Osteoblast (primary cell): ENCODE results near the gene PLA2G2C. TPM values are rescaled to one million over a fixed set of nuclear protein-coding genes. Genes with fewer than 3 reads are reported as not detected.

ENCODE experiments used
- DNase-seq: peaks from one replicate; pipeline ENCODE4 v3.0.0; 2011; ENCODE audit warnings: low spot score, mixed read lengths; ENCODE audit not compliant: insufficient read length; ENCODE audit errors: missing footprints
- H2AFZ ChIP-seq: 2 replicates; pipeline ENCODE4 v1.6.0; 2011; ENCODE audit warnings: mild to moderate bottlenecking, low read length
- H3K27ac ChIP-seq: 2 replicates; pipeline ENCODE4 v1.5.1; 2011; ENCODE audit warnings: mild to moderate bottlenecking, low read depth, low read length, moderate library complexity
- H3K27me3 ChIP-seq: 2 replicates; pipeline ENCODE4 v1.6.0; 2012; ENCODE audit warnings: mild to moderate bottlenecking, control low read depth, inconsistent platforms, low read length, moderate library complexity; ENCODE audit not compliant: insufficient read depth
- H3K36me3 ChIP-seq: 2 replicates; pipeline ENCODE4 v1.5.1; 2011; ENCODE audit warnings: mild to moderate bottlenecking, low read length, control low read depth, moderate library complexity; ENCODE audit not compliant: insufficient read depth
- H3K4me1 ChIP-seq: 2 replicates; pipeline ENCODE4 v1.5.1; 2011; ENCODE audit warnings: mild to moderate bottlenecking, low read length, control low read depth, moderate library complexity; ENCODE audit not compliant: insufficient read depth
- H3K4me2 ChIP-seq: 2 replicates; pipeline ENCODE4 v1.6.0; 2011; ENCODE audit warnings: mild to moderate bottlenecking, low read length; ENCODE audit not compliant: insufficient read depth
- H3K4me3 ChIP-seq: fragments of 200-600 bp; sonication (generic); 3 replicates; pipeline ENCODE4 v1.5.1; 2012; ENCODE audit warnings: mild to moderate bottlenecking, low read length, inconsistent platforms; ENCODE audit not compliant: insufficient read depth
- H3K79me2 ChIP-seq: 2 replicates; pipeline ENCODE4 v1.6.0; 2012; ENCODE audit warnings: mild to moderate bottlenecking, low read length, control low read depth, inconsistent platforms; ENCODE audit not compliant: insufficient read depth
- H3K9me3 ChIP-seq: 2 replicates; pipeline ENCODE4 v1.5.1; 2011; ENCODE audit warnings: low read depth, low read length, control low read depth
- H4K20me1 ChIP-seq: 2 replicates; pipeline ENCODE4 v1.6.0; 2012; ENCODE audit warnings: mild to moderate bottlenecking, low read length, control low read depth; ENCODE audit not compliant: insufficient read depth
- total RNA-seq: library from RNA; depleted of rRNA; stranded (reverse); fragments of >200 nt; gene quantifications from 2 replicates; pipeline ENCODE4 v1.2.3, GENCODE V29; 2012
- TF ChIP-seq, protein P1 (sequence below): IDR thresholded peaks from 2 replicates; pipeline ENCODE4 v1.5.1; 2011; ENCODE audit warnings: mild to moderate bottlenecking, low read depth, low read length, moderate library complexity; ENCODE audit errors: extremely low read depth

The PLA2G2C gene
- total RNA-seq, 1 donor, result not detected

DNA sequence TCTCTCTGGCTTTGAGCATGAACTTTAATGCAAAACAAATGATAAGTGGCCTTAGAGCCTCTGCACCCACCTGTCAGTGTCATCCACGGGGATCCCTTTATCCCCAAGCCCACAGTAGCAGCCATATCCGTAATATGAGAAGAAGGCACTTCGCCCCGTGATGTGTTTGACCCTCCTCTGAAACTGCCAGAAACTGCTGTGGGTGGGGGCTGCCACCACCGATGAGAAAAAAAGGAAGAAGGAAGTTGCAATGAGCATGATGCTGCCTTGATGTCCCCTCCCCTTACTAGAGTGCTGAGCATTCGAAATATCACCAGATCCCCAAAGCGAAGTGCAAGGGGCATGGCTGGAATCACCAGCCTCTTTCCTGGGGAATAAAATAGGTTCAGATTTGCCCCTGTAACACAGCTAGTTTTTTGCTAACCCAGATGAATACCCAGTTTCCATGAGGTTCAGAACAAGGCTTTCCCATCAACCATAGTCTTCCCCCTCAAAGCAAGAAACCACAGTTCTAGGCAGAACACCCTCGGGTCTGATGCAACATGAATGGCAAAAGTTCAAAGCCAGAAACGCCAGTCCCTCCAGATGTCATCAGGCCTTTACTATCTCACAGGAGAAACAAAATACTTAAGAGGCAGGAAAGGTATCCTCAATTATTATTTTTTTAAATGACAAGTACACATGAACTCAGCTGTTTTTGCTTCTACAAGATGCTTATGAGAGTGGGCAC is 11.2 kb downstream of the PLA2G2C start:
- DNase-seq, result peak; percentile 88
- H3K79me2 ChIP-seq, result no peaks in the 10 kb centered on the region
- no peaks in the 10 kb centered on the region for H3K36me3 ChIP-seq
- no peaks in the 10 kb centered on the region for H3K9me3 ChIP-seq
- no peaks in the 10 kb centered on the region for H4K20me1 ChIP-seq
- no peak overlapping the region for H3K4me3 ChIP-seq
- TF ChIP-seq, protein P1, sequence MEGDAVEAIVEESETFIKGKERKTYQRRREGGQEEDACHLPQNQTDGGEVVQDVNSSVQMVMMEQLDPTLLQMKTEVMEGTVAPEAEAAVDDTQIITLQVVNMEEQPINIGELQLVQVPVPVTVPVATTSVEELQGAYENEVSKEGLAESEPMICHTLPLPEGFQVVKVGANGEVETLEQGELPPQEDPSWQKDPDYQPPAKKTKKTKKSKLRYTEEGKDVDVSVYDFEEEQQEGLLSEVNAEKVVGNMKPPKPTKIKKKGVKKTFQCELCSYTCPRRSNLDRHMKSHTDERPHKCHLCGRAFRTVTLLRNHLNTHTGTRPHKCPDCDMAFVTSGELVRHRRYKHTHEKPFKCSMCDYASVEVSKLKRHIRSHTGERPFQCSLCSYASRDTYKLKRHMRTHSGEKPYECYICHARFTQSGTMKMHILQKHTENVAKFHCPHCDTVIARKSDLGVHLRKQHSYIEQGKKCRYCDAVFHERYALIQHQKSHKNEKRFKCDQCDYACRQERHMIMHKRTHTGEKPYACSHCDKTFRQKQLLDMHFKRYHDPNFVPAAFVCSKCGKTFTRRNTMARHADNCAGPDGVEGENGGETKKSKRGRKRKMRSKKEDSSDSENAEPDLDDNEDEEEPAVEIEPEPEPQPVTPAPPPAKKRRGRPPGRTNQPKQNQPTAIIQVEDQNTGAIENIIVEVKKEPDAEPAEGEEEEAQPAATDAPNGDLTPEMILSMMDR, result no peak
- H3K4me1 ChIP-seq, result no peaks in the 10 kb centered on the region
- H3K4me2 ChIP-seq, result no peak overlapping the region
- no peak overlapping the region for H2AFZ ChIP-seq
- no peak overlapping the region for H3K27ac ChIP-seq
- peaks cover 31% of the 10 kb centered on the region for H3K27me3 ChIP-seq

DNA sequence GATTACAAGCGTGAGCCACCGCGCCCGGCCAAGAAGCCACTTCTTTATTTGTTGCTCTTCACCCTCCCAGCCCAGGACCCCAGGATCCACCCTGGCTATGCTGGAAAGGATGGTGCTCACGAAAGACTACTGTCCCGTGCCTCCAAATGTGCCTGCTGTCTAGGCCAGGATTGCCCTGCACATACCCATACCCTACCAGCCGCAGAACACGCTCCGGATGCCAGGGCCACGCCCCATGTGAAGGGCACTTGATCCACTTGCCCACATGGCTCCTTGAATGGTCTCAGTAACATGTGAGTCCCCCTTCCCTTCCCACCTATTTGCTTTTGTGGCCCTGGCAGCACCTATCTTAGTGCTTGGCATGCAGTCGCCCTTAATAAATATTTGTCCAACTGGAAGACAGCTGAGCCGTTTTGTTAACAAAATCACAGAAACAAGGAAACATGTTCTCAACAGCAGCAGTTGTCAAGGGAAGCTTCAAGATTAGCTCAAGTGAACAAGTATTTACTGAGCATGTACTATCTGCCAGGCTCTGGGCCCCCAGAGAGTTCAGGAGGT is 14.2 kb downstream of the PLA2G2C start:
- no peaks in the 10 kb centered on the region for H3K4me1 ChIP-seq
- DNase-seq, result no peak

DNA sequence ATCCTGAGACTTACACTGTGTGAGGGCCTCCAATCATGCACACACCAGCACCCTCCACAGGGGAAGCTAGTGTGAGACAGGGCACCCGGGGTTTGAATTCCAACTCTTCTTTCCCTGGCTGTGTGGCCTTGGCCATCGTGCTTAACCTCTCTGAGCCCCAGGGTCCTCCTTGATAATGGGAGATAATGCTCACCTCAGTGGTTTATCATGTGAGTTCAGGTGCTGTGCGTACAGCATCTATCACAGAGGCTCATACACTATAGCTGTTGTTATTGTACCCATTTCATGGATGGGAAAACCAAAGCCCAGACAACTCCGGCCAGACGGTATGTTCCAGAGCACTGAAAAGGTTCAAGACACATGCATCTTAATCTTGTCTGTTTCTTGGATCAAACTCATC is 16.4 kb downstream of the PLA2G2C start:
- Histone ChIP-seq H4K20me1 (no peaks in the 10 kb centered on the region), H3K27me3 (peaks cover 6% of the 10 kb centered on the region), H3K4me2 (no peak overlapping the region), H3K79me2 (no peaks in the 10 kb centered on the region), H3K9me3 (no peaks in the 10 kb centered on the region), H3K36me3 (no peaks in the 10 kb centered on the region), H3K4me1 (no peaks in the 10 kb centered on the region), H3K4me3 (no peak overlapping the region), H3K27ac (no peak overlapping the region), H2AFZ (no peak overlapping the region)
- no peak for DNase-seq
- TF ChIP-seq, protein P1, result no peak

More for the DNA sequence above, 14.2 kb downstream of the PLA2G2C start:
- TF ChIP-seq, protein P1, result no peak
- Histone ChIP-seq H3K4me2 (no peak overlapping the region), H3K27ac (no peak overlapping the region), H3K4me3 (no peak overlapping the region), H3K27me3 (peaks cover 12% of the 10 kb centered on the region), H3K36me3 (no peaks in the 10 kb centered on the region), H2AFZ (no peak overlapping the region), H3K9me3 (no peaks in the 10 kb centered on the region), H3K79me2 (no peaks in the 10 kb centered on the region), H4K20me1 (no peaks in the 10 kb centered on the region)
